Measurements from ENCODE around the gene HNMT. TPM values are rescaled to one million over a fixed set of nuclear protein-coding genes. Genes with fewer than 3 reads are reported as not detected.
"Not testable (repeated sequence)": the region's sequence is repeated elsewhere in the genome, so short reads cannot be mapped to it uniquely, and the experiment has no call there.

Gene HNMT
- polyA plus RNA-seq, result 0.40 TPM in 1 of 2 replicates, not detected in the other
- 1.2 and 1.3 TPM in 2 replicates for polyA minus RNA-seq

- Histone ChIP-seq H3K79me2 (replicated peaks; ENCODE audit: insufficient read depth, low read length) (no peaks in the 10 kb centered on the region), H3K27ac (ENCODE audit: low read length) (no peak within 1 kb of the TSS), H3K4me3 (ENCODE audit: low read length) (no peak within 1 kb of the TSS), H3K9ac (ENCODE audit: low read length) (no peak within 1 kb of the TSS), H3K27me3 (ENCODE audit: insufficient read depth, low read depth, low read length) (no peaks in the 10 kb centered on the region), H3K9me3 (ENCODE audit: low read length) (no peaks in the 10 kb centered on the region), H3K4me2 (ENCODE audit: low read length) (no peak within 1 kb of the TSS), H4K20me1 (ENCODE audit: insufficient read depth) (no peaks in the 10 kb centered on the region), H2AFZ (ENCODE audit: low read depth, low read length) (no peak within 1 kb of the TSS), H3K36me3 (ENCODE audit: insufficient read depth, low read length) (no peaks in the 10 kb centered on the region), H3F3A (ENCODE audit: insufficient read depth, low read length, poor library complexity, severe bottlenecking) (no peaks in the 10 kb centered on the region), H3K9me2 (ENCODE audit: insufficient read depth, low read length) (no peaks in the 10 kb centered on the region)
- TF ChIP-seq SMC3 (conservative IDR thresholded peaks at IDR 0.05; ENCODE audit: poor library complexity), result no peak
- TF ChIP-seq EZH2 (IDR thresholded peaks at IDR 0.05; ENCODE audit: borderline replicate concordance, insufficient read depth, low read length, poor library complexity, severe bottlenecking), result no peak
- no peak for TF ChIP-seq CTCF (IDR thresholded peaks at IDR 0.05; ENCODE audit: poor library complexity, severe bottlenecking)
- no peak for TF ChIP-seq EP300 (conservative IDR thresholded peaks at IDR 0.05; ENCODE audit: poor library complexity, severe bottlenecking)
- TF ChIP-seq POLR2AphosphoS5 (IDR thresholded peaks at IDR 0.05), result no peak
- TF ChIP-seq, protein P1, sequence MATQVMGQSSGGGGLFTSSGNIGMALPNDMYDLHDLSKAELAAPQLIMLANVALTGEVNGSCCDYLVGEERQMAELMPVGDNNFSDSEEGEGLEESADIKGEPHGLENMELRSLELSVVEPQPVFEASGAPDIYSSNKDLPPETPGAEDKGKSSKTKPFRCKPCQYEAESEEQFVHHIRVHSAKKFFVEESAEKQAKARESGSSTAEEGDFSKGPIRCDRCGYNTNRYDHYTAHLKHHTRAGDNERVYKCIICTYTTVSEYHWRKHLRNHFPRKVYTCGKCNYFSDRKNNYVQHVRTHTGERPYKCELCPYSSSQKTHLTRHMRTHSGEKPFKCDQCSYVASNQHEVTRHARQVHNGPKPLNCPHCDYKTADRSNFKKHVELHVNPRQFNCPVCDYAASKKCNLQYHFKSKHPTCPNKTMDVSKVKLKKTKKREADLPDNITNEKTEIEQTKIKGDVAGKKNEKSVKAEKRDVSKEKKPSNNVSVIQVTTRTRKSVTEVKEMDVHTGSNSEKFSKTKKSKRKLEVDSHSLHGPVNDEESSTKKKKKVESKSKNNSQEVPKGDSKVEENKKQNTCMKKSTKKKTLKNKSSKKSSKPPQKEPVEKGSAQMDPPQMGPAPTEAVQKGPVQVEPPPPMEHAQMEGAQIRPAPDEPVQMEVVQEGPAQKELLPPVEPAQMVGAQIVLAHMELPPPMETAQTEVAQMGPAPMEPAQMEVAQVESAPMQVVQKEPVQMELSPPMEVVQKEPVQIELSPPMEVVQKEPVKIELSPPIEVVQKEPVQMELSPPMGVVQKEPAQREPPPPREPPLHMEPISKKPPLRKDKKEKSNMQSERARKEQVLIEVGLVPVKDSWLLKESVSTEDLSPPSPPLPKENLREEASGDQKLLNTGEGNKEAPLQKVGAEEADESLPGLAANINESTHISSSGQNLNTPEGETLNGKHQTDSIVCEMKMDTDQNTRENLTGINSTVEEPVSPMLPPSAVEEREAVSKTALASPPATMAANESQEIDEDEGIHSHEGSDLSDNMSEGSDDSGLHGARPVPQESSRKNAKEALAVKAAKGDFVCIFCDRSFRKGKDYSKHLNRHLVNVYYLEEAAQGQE (IDR thresholded peaks at IDR 0.05; ENCODE audit: borderline replicate concordance), result no peak
- TF ChIP-seq MXI1 (conservative IDR thresholded peaks at IDR 0.05; ENCODE audit: poor library complexity, severe bottlenecking), result no peak
- TF ChIP-seq RAD21 (conservative IDR thresholded peaks at IDR 0.05), result no peak
- TF ChIP-seq TAF1 (IDR thresholded peaks at IDR 0.05; ENCODE audit: low read depth), result no peak
These were observed at the start of gene HNMT for GRCh38 chr2:137964066-137964858. HNMT (plus strand) TSS chr2:137964473; CDS start chr2:137964492, 19 bp downstream.

DNA sequence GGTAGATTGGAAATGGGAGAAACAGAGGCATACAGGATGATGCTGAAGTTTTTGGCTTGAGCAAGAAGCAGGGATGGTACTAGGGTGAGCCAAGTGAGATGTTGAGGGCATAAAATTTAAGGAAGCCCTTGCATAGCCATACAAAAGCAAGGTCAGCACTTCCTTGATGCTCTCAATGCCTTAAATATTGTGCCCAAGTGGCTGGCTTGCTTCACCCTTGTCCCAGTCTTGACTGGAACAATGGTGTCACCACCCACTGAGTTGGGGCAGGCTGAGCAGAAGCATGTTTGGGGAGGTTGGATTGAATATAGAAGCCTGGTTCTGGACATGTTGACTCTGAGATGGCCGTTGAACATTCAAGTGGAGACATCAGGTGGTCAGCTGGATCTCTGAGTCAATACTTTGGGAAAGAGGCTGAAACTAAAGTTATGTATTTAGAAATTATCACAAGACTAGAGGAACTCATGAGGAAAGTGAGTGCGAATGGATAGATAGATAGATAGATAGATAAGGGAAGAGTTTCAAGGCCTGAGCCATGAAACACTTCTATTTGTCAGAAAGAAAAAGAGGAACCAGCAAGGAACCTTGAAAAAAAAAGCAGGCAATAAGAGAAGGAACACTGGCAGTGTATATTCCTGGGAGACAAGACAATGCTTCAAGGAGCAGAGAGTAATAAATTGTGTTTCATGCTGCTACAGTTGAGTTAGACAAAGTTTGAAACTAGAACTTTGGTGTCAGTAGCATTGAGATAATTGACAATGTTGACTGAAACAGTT is 43.0 kb upstream of the HNMT start:
- Histone ChIP-seq H3K4me2 (ENCODE audit: low read length) (no peak overlapping the region), H3K79me2 (replicated peaks; ENCODE audit: insufficient read depth, low read length) (no peaks in the 10 kb centered on the region), H3K9me2 (ENCODE audit: insufficient read depth, low read length) (no peaks in the 10 kb centered on the region), H3K27ac (ENCODE audit: low read length) (no peak overlapping the region), H3K27me3 (ENCODE audit: insufficient read depth, low read depth, low read length) (no peaks in the 10 kb centered on the region), H3K9me3 (ENCODE audit: low read length) (no peaks in the 10 kb centered on the region), H3F3A (ENCODE audit: insufficient read depth, low read length, poor library complexity, severe bottlenecking) (no peaks in the 10 kb centered on the region), H3K4me3 (ENCODE audit: low read length) (no peak overlapping the region), H3K9ac (ENCODE audit: low read length) (no peak overlapping the region), H2AFZ (ENCODE audit: low read depth, low read length) (no peak overlapping the region), H4K20me1 (ENCODE audit: insufficient read depth) (no peaks in the 10 kb centered on the region), H3K36me3 (ENCODE audit: insufficient read depth, low read length) (no peaks in the 10 kb centered on the region)
- no peak for TF ChIP-seq TAF1 (IDR thresholded peaks at IDR 0.05; ENCODE audit: low read depth)
- TF ChIP-seq RAD21 (conservative IDR thresholded peaks at IDR 0.05), result no peak
- no peak for TF ChIP-seq MXI1 (conservative IDR thresholded peaks at IDR 0.05; ENCODE audit: poor library complexity, severe bottlenecking)
- no peak for TF ChIP-seq EP300 (conservative IDR thresholded peaks at IDR 0.05; ENCODE audit: poor library complexity, severe bottlenecking)
- no peak for TF ChIP-seq EZH2 (IDR thresholded peaks at IDR 0.05; ENCODE audit: borderline replicate concordance, insufficient read depth, low read length, poor library complexity, severe bottlenecking)
- TF ChIP-seq, protein P1 (IDR thresholded peaks at IDR 0.05; ENCODE audit: borderline replicate concordance), result no peak

DNA sequence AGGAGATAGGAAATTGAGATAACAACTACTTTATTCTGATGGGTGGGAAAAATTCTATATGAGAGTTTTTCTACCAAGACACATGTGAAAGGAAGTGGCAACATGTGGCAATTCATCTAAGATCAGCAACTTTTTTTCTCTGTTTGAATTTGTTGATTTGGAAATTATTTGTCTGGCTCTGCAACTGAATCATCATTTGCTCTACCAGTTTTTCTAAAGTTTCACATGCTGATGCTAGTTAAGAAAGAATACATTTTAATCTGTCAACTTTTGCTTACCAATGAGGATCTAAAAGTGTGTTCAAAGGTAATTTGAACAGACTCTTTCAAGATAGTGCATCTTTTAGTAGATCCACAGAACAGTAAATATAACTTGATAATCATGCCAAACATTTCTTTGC is 42.1 kb upstream of the HNMT start:
- not testable (repeated sequence) for H3F3A ChIP-seq (ENCODE audit: insufficient read depth, low read length, poor library complexity, severe bottlenecking)

More for the DNA sequence above, 42.1 kb upstream of the HNMT start:
- H3K9me2 ChIP-seq (ENCODE audit: insufficient read depth, low read length); H2AFZ ChIP-seq (ENCODE audit: low read depth, low read length); H3K36me3 ChIP-seq (ENCODE audit: insufficient read depth, low read length); H3K27me3 ChIP-seq (ENCODE audit: insufficient read depth, low read depth, low read length); H3K9ac ChIP-seq (ENCODE audit: low read length); H3K4me2 ChIP-seq (ENCODE audit: low read length); H4K20me1 ChIP-seq (ENCODE audit: insufficient read depth); H3K79me2 ChIP-seq (replicated peaks; ENCODE audit: insufficient read depth, low read length); H3K9me3 ChIP-seq (ENCODE audit: low read length); H3K27ac ChIP-seq (ENCODE audit: low read length); H3K4me3 ChIP-seq (ENCODE audit: low read length): not testable (repeated sequence)
